Raji (cell line): Measurements from ENCODE around the gene TCF7L2.

Experiments
- POLR2A ChIP-seq: IDR thresholded peaks from 2 replicates; pipeline ENCODE4 v1.6.1; 2011; ENCODE audit warnings: low read depth, low read length, control low read depth; ENCODE audit not compliant: insufficient read depth

The TCF7L2 gene

GRCh38 chr10:112967200-112967599 is 17.2 kb downstream of the TCF7L2 start:
- TF ChIP-seq POLR2A = no peak

DNA sequence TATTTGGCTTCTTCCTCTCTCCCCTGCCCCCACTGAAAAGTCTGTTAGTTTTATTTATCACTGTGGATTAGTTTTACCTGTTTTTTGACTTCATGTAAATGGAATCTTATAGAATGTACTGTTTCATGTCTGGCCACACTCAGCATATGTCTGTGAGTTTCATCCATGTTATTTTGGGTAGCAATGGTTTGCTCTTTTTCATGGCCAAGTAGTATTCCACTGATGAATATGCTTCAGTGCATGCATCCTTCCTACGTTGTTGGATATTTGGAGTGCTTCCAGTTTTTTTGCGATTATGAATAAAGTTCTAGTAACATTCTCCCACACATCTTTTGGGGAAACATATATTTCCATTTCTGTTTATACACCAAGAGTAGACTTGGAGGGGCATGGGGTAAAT is 19.1 kb downstream of the TCF7L2 start:
- TF ChIP-seq POLR2A = no peak

- no peak for TF ChIP-seq POLR2A
Observed at GRCh38 chr10:112969542-112969941, 19.5 kb downstream of the TCF7L2 start.

- no peak for TF ChIP-seq POLR2A
Observed at GRCh38 chr10:112970021-112970420, 20.0 kb downstream of the TCF7L2 start.

GRCh38 chr10:112972606-112973005 is 22.6 kb downstream of the TCF7L2 start:
- TF ChIP-seq POLR2A = no peak

DNA sequence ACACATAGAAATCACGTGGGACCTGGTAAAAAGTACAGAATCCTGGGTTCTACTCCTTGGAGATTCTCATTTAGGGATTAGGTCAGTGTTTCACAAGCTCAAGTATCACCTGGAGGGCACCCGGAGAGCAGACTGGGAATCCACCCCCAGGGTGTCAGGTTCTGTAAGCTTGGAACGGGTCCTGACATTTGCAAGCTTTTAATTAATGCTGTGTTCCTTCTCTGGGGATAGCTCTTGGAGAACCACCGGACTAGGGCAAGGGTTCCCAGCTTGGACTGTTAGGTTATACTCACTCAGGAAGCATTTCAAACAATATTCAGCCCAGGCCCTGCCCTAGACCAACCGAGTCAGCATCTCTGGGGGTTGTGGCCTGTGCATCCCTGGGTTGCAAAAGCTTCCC is 23.0 kb downstream of the TCF7L2 start:
- no peak for TF ChIP-seq POLR2A

- TF ChIP-seq POLR2A = no peak
Observed at GRCh38 chr10:112973805-112974204, 23.8 kb downstream of the TCF7L2 start.

DNA sequence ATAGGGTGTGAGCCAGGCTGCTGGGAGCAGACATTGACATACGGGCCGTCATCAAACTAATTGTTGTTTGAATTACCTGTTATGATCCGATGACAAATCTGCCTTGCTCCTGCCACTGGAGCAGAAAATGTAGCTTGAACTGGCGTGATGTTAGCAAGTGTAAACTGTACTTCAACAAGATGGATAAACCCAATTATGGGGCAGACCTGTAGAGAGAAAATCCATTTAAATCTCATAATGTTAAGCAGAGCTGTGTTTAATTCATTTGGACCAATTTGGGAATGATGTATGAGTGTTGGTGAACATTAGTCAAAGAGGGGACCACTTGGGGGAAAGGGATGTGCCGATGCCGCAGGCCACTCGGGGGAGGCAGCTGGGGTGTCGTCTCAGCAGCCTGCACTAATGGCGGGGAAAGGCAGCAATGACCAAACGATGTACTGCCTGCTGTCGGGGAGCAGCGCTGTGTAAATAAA is 27.4 kb downstream of the TCF7L2 start:
- TF ChIP-seq POLR2A = no peak

- TF ChIP-seq POLR2A = no peak
Observed at GRCh38 chr10:112979927-112980326, 29.9 kb downstream of the TCF7L2 start.

DNA sequence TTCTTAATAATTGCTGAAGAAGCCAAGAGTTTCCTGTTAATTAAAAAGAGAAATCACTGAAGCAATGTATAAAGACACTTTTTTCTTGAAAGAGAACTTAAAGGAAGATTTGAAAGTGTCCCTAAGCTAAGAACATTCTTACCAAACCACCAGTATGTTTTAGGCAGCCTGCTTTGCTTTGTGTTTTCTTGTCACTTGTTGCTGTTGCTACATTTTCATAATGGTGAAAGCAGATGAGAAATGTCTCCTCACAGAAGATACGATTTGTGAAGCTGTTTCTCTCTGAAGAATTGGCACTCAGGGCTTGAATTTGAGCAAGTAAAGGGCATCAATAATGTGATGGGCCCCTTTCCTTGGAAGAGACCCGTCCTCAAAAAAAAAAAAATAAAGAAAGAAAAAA is 30.9 kb downstream of the TCF7L2 start:
- TF ChIP-seq POLR2A = no peak

- no peak for TF ChIP-seq POLR2A
Observed at GRCh38 chr10:112981553-112981952, 31.5 kb downstream of the TCF7L2 start.

DNA sequence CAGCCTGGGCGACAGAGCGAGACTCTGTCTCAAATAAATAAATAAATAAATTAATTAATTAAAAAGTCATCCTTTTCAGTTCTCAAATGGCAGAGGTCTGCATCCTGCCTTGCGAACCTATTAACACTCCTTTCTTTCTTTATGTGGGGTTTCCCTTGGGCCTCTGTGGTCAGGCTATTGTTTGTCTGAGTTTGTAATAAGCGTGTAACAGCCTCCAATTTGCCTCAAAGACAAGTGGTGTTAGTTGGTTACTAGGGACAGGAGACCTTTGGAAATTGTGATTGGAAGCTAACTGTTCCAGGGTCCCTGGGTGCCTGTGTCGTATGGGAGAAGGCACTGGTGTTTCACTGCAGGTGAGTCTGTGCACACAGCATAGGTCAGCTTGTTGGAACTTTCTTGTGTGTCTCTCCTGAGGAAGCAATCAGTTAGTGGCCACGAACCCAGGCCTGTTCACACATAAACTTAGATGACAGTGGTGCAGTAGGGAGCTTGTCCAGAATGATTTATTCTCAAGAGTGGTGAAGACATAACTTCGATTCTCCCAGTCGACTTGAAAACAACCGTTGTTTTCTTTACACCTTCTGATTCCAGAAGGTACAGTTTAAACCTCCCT is 33.5 kb downstream of the TCF7L2 start:
- TF ChIP-seq POLR2A = no peak

DNA sequence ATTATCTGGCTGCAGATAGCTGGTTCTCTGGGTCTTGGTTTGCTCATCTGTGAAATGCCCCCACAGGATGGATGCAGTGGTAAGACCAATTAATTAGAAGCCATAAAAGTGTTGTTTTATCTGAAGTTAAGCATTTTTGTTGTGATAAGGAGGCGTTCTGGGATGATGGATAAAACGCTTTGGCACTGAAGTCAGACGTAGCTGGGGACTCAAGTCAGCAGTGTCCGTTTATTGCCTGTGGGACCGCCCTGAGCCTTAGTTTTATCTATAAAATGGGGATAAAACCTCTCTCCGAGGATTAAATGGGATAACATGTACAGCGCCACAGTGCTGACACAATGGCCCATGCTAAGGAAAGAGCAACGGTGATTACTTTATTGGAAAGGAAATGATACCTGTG is 34.7 kb downstream of the TCF7L2 start:
- no peak for TF ChIP-seq POLR2A

DNA sequence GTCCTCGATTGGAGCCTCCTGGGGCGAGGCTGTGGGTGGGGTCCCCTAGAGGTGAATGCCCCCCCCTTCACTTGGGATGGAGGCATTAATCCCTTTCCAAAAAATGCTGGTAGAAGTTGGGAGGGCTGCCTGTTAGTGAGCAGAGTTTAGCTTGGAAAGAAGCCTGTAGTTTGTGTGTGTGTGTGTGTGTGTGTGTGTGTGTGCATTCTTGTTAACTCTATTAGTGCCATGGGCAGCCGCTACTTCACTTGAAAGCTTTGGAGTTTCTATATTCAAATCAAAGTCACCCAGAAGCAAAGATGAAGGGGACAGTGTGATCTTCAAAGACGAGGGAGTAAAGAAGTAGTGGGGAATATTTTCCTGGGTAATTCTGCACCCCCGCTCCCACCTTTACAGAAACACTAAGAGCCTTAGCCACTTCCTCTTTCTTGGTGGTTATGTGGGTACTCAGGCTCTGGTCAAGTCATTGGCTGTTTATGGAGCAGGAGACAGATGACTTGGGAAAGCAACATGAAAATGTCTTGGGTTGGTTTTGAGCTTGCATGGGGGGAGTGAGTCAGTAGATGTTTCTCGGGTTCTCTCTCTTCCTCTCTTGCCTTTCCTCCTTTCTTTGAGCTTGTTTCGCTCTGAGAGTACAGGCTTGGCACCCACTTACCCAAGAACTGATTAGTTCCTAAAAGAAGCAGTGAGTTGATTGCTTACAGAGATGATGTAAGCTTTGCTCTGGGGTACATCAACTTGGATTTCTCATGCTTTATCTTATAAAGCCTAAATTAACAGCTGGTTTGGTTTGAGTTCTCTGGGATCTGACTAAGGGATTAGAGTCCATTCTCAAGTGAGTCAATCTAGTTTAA is 35.9 kb downstream of the TCF7L2 start:
- TF ChIP-seq POLR2A = no peak

- TF ChIP-seq POLR2A = no peak
Observed at GRCh38 chr10:112986544-112987190, 36.6 kb downstream of the TCF7L2 start.
